ENCODE measurements around the gene ASIC4.
A peak's percentile ranks its signal among the peaks of the same experiment; 100 is the strongest.

ASIC4 gene

GRCh38 chr2:219554350-219554749 lies 40.1 kb downstream of the ASIC4 start:
- no peak for DNase-seq

- DNase-seq, result no peak
Measured at GRCh38 chr2:219555956-219556355, 41.7 kb downstream of the ASIC4 start.

- DNase-seq, result no peak
Measured at GRCh38 chr2:219556413-219556812, 42.1 kb downstream of the ASIC4 start.

- DNase-seq, result no peak
Measured at GRCh38 chr2:219557320-219557719, 43.0 kb downstream of the ASIC4 start.

- DNase-seq, result no peak
Measured at GRCh38 chr2:219557791-219558785, 43.8 kb downstream of the ASIC4 start.

- DNase-seq, result no peak
Measured at GRCh38 chr2:219559156-219559915, 45.1 kb downstream of the ASIC4 start.

- DNase-seq, result no peak
Measured at GRCh38 chr2:219560037-219560892, 46.0 kb downstream of the ASIC4 start.

- DNase-seq, result no peak
Measured at GRCh38 chr2:219560893-219561178, 46.6 kb downstream of the ASIC4 start.

GRCh38 chr2:219561179-219562048 lies 47.1 kb downstream of the ASIC4 start:
- peak; percentile 29 for DNase-seq

- DNase-seq, result peak; percentile 77
Measured at GRCh38 chr2:219562049-219563020, 48.1 kb downstream of the ASIC4 start.

GRCh38 chr2:219563271-219563928 lies 49.1 kb downstream of the ASIC4 start:
- DNase-seq, result no peak

- no peak for DNase-seq
Measured at GRCh38 chr2:219565130-219566080, 51.1 kb downstream of the ASIC4 start.

GRCh38 chr2:219566640-219567039 lies 52.4 kb downstream of the ASIC4 start:
- DNase-seq, result no peak

GRCh38 chr2:219567131-219567530 lies 52.8 kb downstream of the ASIC4 start:
- DNase-seq, result no peak

GRCh38 chr2:219567791-219568361 lies 53.6 kb downstream of the ASIC4 start:
- DNase-seq, result no peak

GRCh38 chr2:219569041-219569440 lies 54.8 kb downstream of the ASIC4 start:
- no peak for DNase-seq

- no peak for DNase-seq
Measured at GRCh38 chr2:219569635-219570034, 55.4 kb downstream of the ASIC4 start.

GRCh38 chr2:219570194-219570923 lies 56.1 kb downstream of the ASIC4 start:
- DNase-seq, result peak; percentile 12
